ENCODE results near the gene C10orf62. TPM values are rescaled to one million over a fixed set of nuclear protein-coding genes. Genes with fewer than 3 reads are reported as not detected.
"Not testable (repeated sequence)": the region's sequence is repeated elsewhere in the genome, so short reads cannot be mapped to it uniquely, and the experiment has no call there.

Gene C10orf62
- polyA plus RNA-seq, 1 donor (not counting 4 experiments of a cell fraction or from before 2014, with no cell fraction given): not detected

DNA sequence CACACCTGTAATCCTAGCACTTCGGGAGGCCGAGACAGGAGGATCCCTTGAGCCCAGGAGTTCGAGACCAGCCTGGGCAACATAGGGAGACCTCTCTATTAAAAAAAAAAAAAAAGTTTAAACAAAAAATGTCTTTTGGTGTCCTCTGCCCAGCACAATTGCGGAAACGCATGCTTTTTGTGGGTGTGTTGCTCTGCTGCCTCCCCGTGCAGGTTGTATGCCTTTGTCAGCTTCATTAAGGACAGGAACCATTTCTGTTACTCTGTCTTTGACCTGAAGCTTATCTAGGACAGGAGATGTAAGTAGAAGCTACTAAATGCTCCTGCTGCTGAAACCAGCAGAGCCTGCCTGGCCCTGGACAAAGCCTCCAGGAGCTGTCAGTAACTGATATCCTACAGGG lies 38.2 kb upstream of the C10orf62 start:
- Histone ChIP-seq H3K4me3 (ENCODE audit: control insufficient read depth in 2 of 3, extremely low read depth in 1 of 3, insufficient read depth in 2 of 3, low read depth in 1 of 3, low read length in 3 of 3) (no peak overlapping the region), H3K27ac (ENCODE audit: control insufficient read depth, insufficient read depth, low read length) (no peak overlapping the region), H3K36me3 (ENCODE audit: control insufficient read depth in 2 of 2, extremely low read depth in 1 of 2, insufficient read depth in 2 of 2, low read length in 2 of 2) (no peaks in the 10 kb centered on the region), H4K20me1 (ENCODE audit: control insufficient read depth, extremely low read depth, insufficient read depth, low read length) (no peaks in the 10 kb centered on the region), H3K9me3 (ENCODE audit: control insufficient read depth, low read depth, low read length) (no peaks in the 10 kb centered on the region), H2AFZ (ENCODE audit: control insufficient read depth, low read length) (no peak overlapping the region), H3K79me2 (ENCODE audit: control insufficient read depth, insufficient read depth, low read length) (peaks cover 19% of the 10 kb centered on the region), H3K9ac (ENCODE audit: control insufficient read depth, extremely low read depth, insufficient read depth, low read length) (no peak overlapping the region), H3K9me1 (ENCODE audit: control insufficient read depth, extremely low read depth, insufficient read depth, low read length) (no peaks in the 10 kb centered on the region), H3K4me2 (ENCODE audit: control insufficient read depth, extremely low read depth, insufficient read depth, low read depth, low read length) (no peak overlapping the region), H3K27me3 (ENCODE audit: control insufficient read depth, extremely low read depth, insufficient read depth, low read length) (no peaks in the 10 kb centered on the region), H3K4me1 (ENCODE audit: control insufficient read depth, extremely low read depth, insufficient read depth, low read length) (peaks cover 28% of the 10 kb centered on the region)
- TF ChIP-seq EZH2 (IDR thresholded peaks at IDR 0.05; ENCODE audit: low read length): no peak
- TF ChIP-seq, protein P1, sequence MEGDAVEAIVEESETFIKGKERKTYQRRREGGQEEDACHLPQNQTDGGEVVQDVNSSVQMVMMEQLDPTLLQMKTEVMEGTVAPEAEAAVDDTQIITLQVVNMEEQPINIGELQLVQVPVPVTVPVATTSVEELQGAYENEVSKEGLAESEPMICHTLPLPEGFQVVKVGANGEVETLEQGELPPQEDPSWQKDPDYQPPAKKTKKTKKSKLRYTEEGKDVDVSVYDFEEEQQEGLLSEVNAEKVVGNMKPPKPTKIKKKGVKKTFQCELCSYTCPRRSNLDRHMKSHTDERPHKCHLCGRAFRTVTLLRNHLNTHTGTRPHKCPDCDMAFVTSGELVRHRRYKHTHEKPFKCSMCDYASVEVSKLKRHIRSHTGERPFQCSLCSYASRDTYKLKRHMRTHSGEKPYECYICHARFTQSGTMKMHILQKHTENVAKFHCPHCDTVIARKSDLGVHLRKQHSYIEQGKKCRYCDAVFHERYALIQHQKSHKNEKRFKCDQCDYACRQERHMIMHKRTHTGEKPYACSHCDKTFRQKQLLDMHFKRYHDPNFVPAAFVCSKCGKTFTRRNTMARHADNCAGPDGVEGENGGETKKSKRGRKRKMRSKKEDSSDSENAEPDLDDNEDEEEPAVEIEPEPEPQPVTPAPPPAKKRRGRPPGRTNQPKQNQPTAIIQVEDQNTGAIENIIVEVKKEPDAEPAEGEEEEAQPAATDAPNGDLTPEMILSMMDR (optimal IDR thresholded peaks at IDR 0.05 in 1 of 3, IDR thresholded peaks at IDR 0.05 in 1 of 3, conservative IDR thresholded peaks at IDR 0.05 in 1 of 3; ENCODE audit: extremely low read depth in 1 of 3, insufficient read depth in 2 of 3, low read length in 3 of 3): no peak
- DNase-seq (ENCODE audit: low read depth, low spot score) (no peak), FAIRE-seq (no peak)
- dilution Hi-C loops (cut with MboI; ENCODE audit: extremely low pct_ligation_motif_present, low sequenced_read_pairs): no loop called here

DNA sequence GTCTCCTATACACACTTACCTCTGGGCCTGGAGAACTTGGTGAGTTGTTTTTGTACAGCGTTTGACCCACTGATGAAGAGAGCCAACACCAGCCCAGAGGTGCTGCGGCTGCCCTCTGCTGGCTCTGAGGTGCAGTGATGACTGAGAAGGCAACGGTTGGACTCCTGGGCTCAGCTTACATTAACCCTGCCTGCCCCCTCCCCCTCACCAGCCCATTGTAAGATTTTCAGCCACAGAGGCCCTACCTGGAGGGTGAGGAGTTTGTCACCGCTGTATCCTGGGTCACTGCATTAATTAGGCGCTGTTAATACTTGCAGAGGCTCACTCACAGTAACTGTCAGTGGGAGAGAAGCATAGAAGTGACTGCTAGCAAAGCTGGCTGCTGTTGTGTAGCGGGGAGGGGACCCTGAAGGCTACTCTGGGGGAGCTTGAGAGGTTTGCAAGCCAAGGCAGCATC lies 35.9 kb upstream of the C10orf62 start:
- H3K79me2 ChIP-seq (ENCODE audit: control insufficient read depth, insufficient read depth, low read length): peaks cover 12% of the 10 kb centered on the region
- dilution Hi-C loops (cut with MboI; ENCODE audit: extremely low pct_ligation_motif_present, low sequenced_read_pairs): no loop called here
- no peaks in the 10 kb centered on the region for H3K9me3 ChIP-seq (ENCODE audit: control insufficient read depth, low read depth, low read length)
- TF ChIP-seq EZH2 (IDR thresholded peaks at IDR 0.05; ENCODE audit: low read length): no peak
- TF ChIP-seq, protein P1 (optimal IDR thresholded peaks at IDR 0.05 in 1 of 3, IDR thresholded peaks at IDR 0.05 in 1 of 3, conservative IDR thresholded peaks at IDR 0.05 in 1 of 3; ENCODE audit: extremely low read depth in 1 of 3, insufficient read depth in 2 of 3, low read length in 3 of 3): peak; percentile 90 to 98 (median 95)
- H3K9ac ChIP-seq (ENCODE audit: control insufficient read depth, extremely low read depth, insufficient read depth, low read length): no peak overlapping the region
- H2AFZ ChIP-seq (ENCODE audit: control insufficient read depth, low read length): no peak overlapping the region
- no peak for DNase-seq (ENCODE audit: low read depth, low spot score)
- H4K20me1 ChIP-seq (ENCODE audit: control insufficient read depth, extremely low read depth, insufficient read depth, low read length): no peaks in the 10 kb centered on the region
- no peak overlapping the region for H3K27ac ChIP-seq (ENCODE audit: control insufficient read depth, insufficient read depth, low read length)
- H3K4me3 ChIP-seq (ENCODE audit: control insufficient read depth in 2 of 3, extremely low read depth in 1 of 3, insufficient read depth in 2 of 3, low read depth in 1 of 3, low read length in 3 of 3): no peak overlapping the region
- no peaks in the 10 kb centered on the region for H3K27me3 ChIP-seq (ENCODE audit: control insufficient read depth, extremely low read depth, insufficient read depth, low read length)
- H3K4me2 ChIP-seq (ENCODE audit: control insufficient read depth, extremely low read depth, insufficient read depth, low read depth, low read length): peak overlapping the region; percentile 27
- H3K4me1 ChIP-seq (ENCODE audit: control insufficient read depth, extremely low read depth, insufficient read depth, low read length): peaks cover 29% of the 10 kb centered on the region
- FAIRE-seq: peak; percentile 93
- H3K36me3 ChIP-seq (ENCODE audit: control insufficient read depth in 2 of 2, extremely low read depth in 1 of 2, insufficient read depth in 2 of 2, low read length in 2 of 2): no peaks in the 10 kb centered on the region
- H3K9me1 ChIP-seq (ENCODE audit: control insufficient read depth, extremely low read depth, insufficient read depth, low read length): no peaks in the 10 kb centered on the region

DNA sequence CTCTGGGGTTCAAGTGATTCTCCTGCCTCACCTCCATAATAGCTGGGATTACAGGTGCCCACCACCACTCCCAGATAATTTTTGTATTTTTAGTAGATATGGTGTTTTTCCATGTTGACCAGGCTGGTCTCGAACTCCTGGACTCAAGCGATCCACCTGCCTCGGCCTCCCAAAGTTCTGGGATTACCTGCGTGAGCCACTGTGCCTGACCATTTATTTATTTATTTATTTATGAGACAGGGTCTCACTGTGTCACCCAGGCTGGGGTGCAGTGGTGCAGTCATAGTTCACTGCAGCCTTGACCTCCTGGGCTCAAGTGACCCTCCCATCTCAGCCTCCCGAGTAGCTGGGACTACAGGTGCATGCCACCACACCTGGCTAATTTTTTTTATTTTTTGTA lies 35.2 kb upstream of the C10orf62 start:
- H3K27ac ChIP-seq (ENCODE audit: control insufficient read depth, insufficient read depth, low read length); H3K4me2 ChIP-seq (ENCODE audit: control insufficient read depth, extremely low read depth, insufficient read depth, low read depth, low read length); H2AFZ ChIP-seq (ENCODE audit: control insufficient read depth, low read length); FAIRE-seq; DNase-seq (ENCODE audit: low read depth, low spot score); H3K9me1 ChIP-seq (ENCODE audit: control insufficient read depth, extremely low read depth, insufficient read depth, low read length); H4K20me1 ChIP-seq (ENCODE audit: control insufficient read depth, extremely low read depth, insufficient read depth, low read length); dilution Hi-C loops (cut with MboI; ENCODE audit: extremely low pct_ligation_motif_present, low sequenced_read_pairs); H3K4me3 ChIP-seq (ENCODE audit: control insufficient read depth in 2 of 3, extremely low read depth in 1 of 3, insufficient read depth in 2 of 3, low read depth in 1 of 3, low read length in 3 of 3); H3K27me3 ChIP-seq (ENCODE audit: control insufficient read depth, extremely low read depth, insufficient read depth, low read length); H3K9me3 ChIP-seq (ENCODE audit: control insufficient read depth, low read depth, low read length); H3K79me2 ChIP-seq (ENCODE audit: control insufficient read depth, insufficient read depth, low read length); H3K9ac ChIP-seq (ENCODE audit: control insufficient read depth, extremely low read depth, insufficient read depth, low read length); H3K36me3 ChIP-seq (ENCODE audit: control insufficient read depth in 2 of 2, extremely low read depth in 1 of 2, insufficient read depth in 2 of 2, low read length in 2 of 2): not testable (repeated sequence)
- H3K4me1 ChIP-seq (ENCODE audit: control insufficient read depth, extremely low read depth, insufficient read depth, low read length): peaks cover 23% of the 10 kb centered on the region

DNA sequence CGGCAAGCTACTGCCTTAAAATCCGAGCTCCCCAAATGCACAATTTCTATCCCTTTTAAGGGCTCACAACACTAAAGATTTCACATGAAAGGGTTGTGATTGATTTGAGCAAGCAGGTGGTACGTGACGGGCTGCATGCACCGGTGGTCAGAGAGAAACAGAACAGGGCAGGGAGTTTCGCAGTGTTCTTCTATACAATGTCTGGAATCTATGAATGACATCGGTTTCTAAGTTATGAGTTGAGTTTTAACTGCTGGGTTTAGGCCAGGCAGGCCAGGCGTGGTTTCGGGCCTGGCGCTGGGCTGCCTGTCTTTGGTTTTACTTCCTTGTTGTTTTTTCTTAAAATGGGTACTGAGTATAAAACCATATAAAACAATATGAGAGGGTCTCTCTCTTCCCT lies 34.0 kb upstream of the C10orf62 start:
- dilution Hi-C loops (cut with MboI; ENCODE audit: extremely low pct_ligation_motif_present, low sequenced_read_pairs); FAIRE-seq; H3K27ac ChIP-seq (ENCODE audit: control insufficient read depth, insufficient read depth, low read length); H3K9me1 ChIP-seq (ENCODE audit: control insufficient read depth, extremely low read depth, insufficient read depth, low read length); H3K9me3 ChIP-seq (ENCODE audit: control insufficient read depth, low read depth, low read length); H4K20me1 ChIP-seq (ENCODE audit: control insufficient read depth, extremely low read depth, insufficient read depth, low read length); H2AFZ ChIP-seq (ENCODE audit: control insufficient read depth, low read length); H3K4me3 ChIP-seq (ENCODE audit: control insufficient read depth in 2 of 3, extremely low read depth in 1 of 3, insufficient read depth in 2 of 3, low read depth in 1 of 3, low read length in 3 of 3); H3K4me2 ChIP-seq (ENCODE audit: control insufficient read depth, extremely low read depth, insufficient read depth, low read depth, low read length); H3K79me2 ChIP-seq (ENCODE audit: control insufficient read depth, insufficient read depth, low read length); H3K36me3 ChIP-seq (ENCODE audit: control insufficient read depth in 2 of 2, extremely low read depth in 1 of 2, insufficient read depth in 2 of 2, low read length in 2 of 2); DNase-seq (ENCODE audit: low read depth, low spot score); H3K9ac ChIP-seq (ENCODE audit: control insufficient read depth, extremely low read depth, insufficient read depth, low read length); H3K27me3 ChIP-seq (ENCODE audit: control insufficient read depth, extremely low read depth, insufficient read depth, low read length): not testable (repeated sequence)
- H3K4me1 ChIP-seq (ENCODE audit: control insufficient read depth, extremely low read depth, insufficient read depth, low read length): peaks cover 11% of the 10 kb centered on the region

Data from keratinocyte (primary cell).